Measurements from ENCODE around the gene CTRB2. TPM values are rescaled to one million over a fixed set of nuclear protein-coding genes. Genes with fewer than 3 reads are reported as not detected.

The CTRB2 gene
- total RNA-seq, 1 donor from 2014 or later: not detected

DNA sequence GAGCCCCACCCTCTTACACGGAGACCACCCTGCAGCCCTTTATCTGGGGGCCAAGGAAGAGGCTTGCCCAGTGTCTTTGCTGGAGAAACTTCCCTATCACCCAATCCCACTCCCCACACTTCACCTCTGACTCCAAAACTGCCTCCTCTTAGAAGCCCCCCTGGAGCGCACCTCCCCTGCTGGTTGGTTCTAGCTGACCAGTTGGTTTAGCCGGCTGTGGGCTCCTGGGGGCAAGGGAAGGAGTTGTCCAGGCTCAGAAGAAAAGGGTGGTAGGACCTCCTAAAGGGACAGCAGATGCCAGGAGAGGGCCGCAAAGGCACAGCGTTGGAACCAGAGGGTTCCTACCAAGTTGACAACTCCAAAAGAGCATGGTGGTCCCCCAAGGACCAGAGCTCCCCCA lies 42.5 kb upstream of the CTRB2 start:
- Mint-ChIP-seq H3K4me1 (ENCODE audit: low read depth) (peaks cover 83% of the 10 kb centered on the region), H3K27ac (ENCODE audit: unreplicated experiment) (peak overlapping the region; percentile 68)
- no peak for DNase-seq (ENCODE audit: low spot score)

DNA sequence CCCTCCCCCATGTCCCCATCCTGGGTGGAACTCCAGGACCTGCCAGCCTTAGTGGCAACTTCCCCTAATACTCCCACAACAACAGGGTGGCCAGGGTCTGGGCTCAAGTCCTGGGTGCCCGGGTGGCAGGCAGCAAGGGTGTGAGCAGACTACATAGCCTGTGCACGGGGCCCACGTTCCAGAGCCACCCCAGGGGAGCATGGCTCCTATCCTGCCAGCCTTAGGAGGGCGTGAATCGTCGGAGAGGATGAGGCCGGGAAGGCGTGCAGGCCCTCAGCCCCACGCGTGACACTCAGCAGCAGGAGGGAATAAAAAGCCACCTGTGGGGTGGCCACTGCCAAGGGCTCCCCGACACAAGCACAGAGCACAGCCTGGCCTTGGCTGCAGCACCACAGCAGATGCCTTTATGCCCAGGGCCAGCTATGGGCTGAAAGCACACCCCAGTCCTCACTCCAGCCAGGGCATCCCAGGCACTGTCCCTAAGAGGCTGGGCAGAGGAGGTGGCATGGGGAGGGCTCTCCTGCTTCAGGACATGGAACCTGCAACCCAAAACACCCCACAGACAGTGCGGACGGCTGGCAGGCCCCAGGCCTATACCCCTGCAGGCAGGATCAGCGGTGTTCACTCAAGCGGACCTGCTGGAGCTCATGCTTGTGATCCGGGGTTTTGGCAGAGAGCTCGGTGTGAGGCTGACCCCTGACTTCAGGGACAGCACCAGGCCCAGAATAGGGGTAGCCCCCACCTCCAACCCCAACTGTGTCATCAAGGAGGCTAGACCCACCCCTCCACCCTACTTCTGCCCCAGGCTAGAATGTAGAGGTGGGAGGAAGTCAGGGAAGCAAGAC lies 41.8 kb upstream of the CTRB2 start:
- no peaks in the 10 kb centered on the region for H3K27me3 Mint-ChIP-seq (ENCODE audit: low read depth)
- peak overlapping the region; percentile 90 for H3K4me3 Mint-ChIP-seq (ENCODE audit: unreplicated experiment)
- TF ChIP-seq, protein P1, sequence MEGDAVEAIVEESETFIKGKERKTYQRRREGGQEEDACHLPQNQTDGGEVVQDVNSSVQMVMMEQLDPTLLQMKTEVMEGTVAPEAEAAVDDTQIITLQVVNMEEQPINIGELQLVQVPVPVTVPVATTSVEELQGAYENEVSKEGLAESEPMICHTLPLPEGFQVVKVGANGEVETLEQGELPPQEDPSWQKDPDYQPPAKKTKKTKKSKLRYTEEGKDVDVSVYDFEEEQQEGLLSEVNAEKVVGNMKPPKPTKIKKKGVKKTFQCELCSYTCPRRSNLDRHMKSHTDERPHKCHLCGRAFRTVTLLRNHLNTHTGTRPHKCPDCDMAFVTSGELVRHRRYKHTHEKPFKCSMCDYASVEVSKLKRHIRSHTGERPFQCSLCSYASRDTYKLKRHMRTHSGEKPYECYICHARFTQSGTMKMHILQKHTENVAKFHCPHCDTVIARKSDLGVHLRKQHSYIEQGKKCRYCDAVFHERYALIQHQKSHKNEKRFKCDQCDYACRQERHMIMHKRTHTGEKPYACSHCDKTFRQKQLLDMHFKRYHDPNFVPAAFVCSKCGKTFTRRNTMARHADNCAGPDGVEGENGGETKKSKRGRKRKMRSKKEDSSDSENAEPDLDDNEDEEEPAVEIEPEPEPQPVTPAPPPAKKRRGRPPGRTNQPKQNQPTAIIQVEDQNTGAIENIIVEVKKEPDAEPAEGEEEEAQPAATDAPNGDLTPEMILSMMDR (IDR thresholded peaks at IDR 0.05): no peak
- peaks cover 83% of the 10 kb centered on the region for H3K4me1 Mint-ChIP-seq (ENCODE audit: low read depth)
- H3K36me3 Mint-ChIP-seq (ENCODE audit: low read depth): peaks cover 2% of the 10 kb centered on the region
- no peak for DNase-seq (ENCODE audit: low spot score)
- no peaks in the 10 kb centered on the region for H3K9me3 Mint-ChIP-seq (ENCODE audit: low read depth)
- H3K27ac Mint-ChIP-seq (ENCODE audit: unreplicated experiment): peak overlapping the region; percentile 100

More for the DNA sequence above, 42.5 kb upstream of the CTRB2 start:
- Mint-ChIP-seq H3K27me3 (ENCODE audit: low read depth) (no peaks in the 10 kb centered on the region), H3K9me3 (ENCODE audit: low read depth) (no peaks in the 10 kb centered on the region), H3K36me3 (ENCODE audit: low read depth) (peaks cover 2% of the 10 kb centered on the region), H3K4me3 (ENCODE audit: unreplicated experiment) (peak overlapping the region; percentile 90)
- TF ChIP-seq, protein P1 (IDR thresholded peaks at IDR 0.05): no peak

DNA sequence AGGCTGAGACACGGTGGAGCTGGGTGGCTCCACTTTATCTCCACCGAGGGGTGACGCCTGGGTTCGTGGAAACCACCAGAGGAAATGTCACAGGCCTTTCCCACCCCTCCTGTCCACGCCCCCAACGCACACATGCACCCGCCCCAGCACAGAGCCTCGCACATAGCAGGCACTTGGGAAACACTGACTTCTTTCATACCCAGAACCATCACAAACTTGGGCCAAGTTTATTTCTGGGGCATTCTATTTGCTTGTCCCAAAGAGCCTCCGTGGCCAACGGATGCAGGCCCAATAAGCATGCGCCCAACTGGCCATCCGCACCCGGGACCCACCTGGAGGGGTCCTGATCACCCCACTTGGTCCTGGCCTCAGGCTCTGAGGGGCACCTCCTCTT lies 41.2 kb upstream of the CTRB2 start:
- no peaks in the 10 kb centered on the region for H3K9me3 Mint-ChIP-seq (ENCODE audit: low read depth)
- peak overlapping the region; percentile 90 for H3K4me3 Mint-ChIP-seq (ENCODE audit: unreplicated experiment)
- peaks cover 2% of the 10 kb centered on the region for H3K36me3 Mint-ChIP-seq (ENCODE audit: low read depth)
- TF ChIP-seq, protein P1 (IDR thresholded peaks at IDR 0.05): no peak
- no peaks in the 10 kb centered on the region for H3K27me3 Mint-ChIP-seq (ENCODE audit: low read depth)
- peak overlapping the region; percentile 100 for H3K27ac Mint-ChIP-seq (ENCODE audit: unreplicated experiment)
- peaks cover 83% of the 10 kb centered on the region for H3K4me1 Mint-ChIP-seq (ENCODE audit: low read depth)
- no peak for DNase-seq (ENCODE audit: low spot score)

DNA sequence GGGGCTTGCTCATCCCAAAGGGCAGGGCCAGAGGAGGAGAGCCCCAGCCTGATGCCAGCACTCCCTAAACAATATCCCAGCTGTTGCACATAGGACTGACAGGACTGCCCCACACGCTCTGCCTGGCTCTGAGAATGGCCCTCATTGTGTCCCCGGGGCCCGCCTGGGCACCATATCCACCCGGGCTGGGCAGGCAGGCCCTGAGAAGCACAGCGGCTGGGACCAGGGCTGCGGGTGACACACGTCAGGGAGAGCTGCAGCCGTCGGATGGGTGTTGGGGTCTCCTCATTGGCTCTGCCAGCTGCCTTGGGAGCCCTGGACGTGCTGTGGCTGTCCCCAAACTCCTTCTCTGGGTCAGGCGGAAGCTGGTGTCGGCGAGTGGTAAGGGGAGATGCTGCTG lies 40.3 kb upstream of the CTRB2 start:
- TF ChIP-seq, protein P1 (IDR thresholded peaks at IDR 0.05): no peak
- no peak for DNase-seq (ENCODE audit: low spot score)
- peak overlapping the region; percentile 100 for H3K27ac Mint-ChIP-seq (ENCODE audit: unreplicated experiment)
- peaks cover 3% of the 10 kb centered on the region for H3K36me3 Mint-ChIP-seq (ENCODE audit: low read depth)
- no peaks in the 10 kb centered on the region for H3K27me3 Mint-ChIP-seq (ENCODE audit: low read depth)
- H3K4me1 Mint-ChIP-seq (ENCODE audit: low read depth): peaks cover 83% of the 10 kb centered on the region
- no peaks in the 10 kb centered on the region for H3K9me3 Mint-ChIP-seq (ENCODE audit: low read depth)
- H3K4me3 Mint-ChIP-seq (ENCODE audit: unreplicated experiment): peak overlapping the region; percentile 51

DNA sequence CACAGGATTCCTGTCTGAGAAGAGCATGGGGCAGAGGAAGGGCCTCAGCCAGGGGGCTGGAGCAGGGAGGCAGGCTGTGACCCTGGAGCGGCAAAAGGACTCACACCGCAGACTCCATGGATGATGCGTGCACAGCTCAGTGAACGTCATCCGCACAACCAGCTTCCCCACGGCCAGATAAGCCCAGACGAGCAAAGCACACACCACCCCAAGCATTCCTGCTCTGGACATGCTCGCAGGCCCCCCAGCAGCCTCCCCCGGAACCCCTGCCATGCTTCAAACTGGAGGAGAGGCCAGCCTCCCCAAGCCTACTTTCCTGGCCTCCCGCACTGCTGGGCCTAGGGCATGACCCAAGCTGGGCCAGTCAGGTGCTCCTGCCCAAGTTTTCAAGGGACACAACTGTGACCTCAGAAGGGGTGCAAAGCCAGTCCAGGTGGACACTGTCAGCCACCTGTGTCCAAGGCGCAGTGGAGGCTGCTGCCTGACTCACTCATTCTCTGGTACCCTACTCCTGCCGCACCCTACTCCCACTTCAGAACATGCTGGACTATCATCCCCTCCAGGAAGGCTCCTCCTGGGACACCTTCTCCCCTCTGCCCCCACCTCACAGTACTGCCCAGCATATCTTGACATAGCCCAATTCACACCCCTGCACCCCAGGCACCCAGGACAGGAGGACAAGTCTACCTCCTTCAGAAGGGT lies 39.7 kb upstream of the CTRB2 start:
- no peaks in the 10 kb centered on the region for H3K9me3 Mint-ChIP-seq (ENCODE audit: low read depth)
- peak overlapping the region; percentile 100 for H3K27ac Mint-ChIP-seq (ENCODE audit: unreplicated experiment)
- no peak for DNase-seq (ENCODE audit: low spot score)
- peaks cover 82% of the 10 kb centered on the region for H3K4me1 Mint-ChIP-seq (ENCODE audit: low read depth)
- peak overlapping the region; percentile 51 for H3K4me3 Mint-ChIP-seq (ENCODE audit: unreplicated experiment)
- no peaks in the 10 kb centered on the region for H3K27me3 Mint-ChIP-seq (ENCODE audit: low read depth)
- H3K36me3 Mint-ChIP-seq (ENCODE audit: low read depth): peaks cover 6% of the 10 kb centered on the region
- TF ChIP-seq, protein P1 (IDR thresholded peaks at IDR 0.05): no peak
